ENCODE data around the gene TXNRD1. TPM values are rescaled to one million over a fixed set of nuclear protein-coding genes. Genes with fewer than 3 reads are reported as not detected.
"Not testable (repeated sequence)": the region's sequence is repeated elsewhere in the genome, so short reads cannot be mapped to it uniquely, and the experiment has no call there.

TXNRD1 gene
- total RNA-seq, 2 donors from 2014 or later, result 35.9 to 36.6 TPM

- intact Hi-C loops (cut with DNase I), result no loop called here
- Histone ChIP-seq H3K27ac (no peak overlapping the region), H3K27me3 (no peaks in the 10 kb centered on the region), H3K4me1 (no peaks in the 10 kb centered on the region), H3K9me3 (no peaks in the 10 kb centered on the region), H3K36me3 (replicated peaks in 1 of 2; ENCODE audit: insufficient read depth in 1 of 2, low read depth in 2 of 2) (peaks cover 6 to 24% of the 10 kb centered on the region in 2 donors), H3K4me3 (no peak overlapping the region)
- DNase-seq, result no peak
- 69 to 94% methylated on average over 1 of the region's 1 CpG for WGBS, 2 donors
- TF ChIP-seq CTCF (IDR thresholded peaks at IDR 0.05) (no peak), POLR2A (IDR thresholded peaks at IDR 0.05) (no peak)
- ATAC-seq, result no peak
Measured at GRCh38 chr12:104319918-104320626, 104.5 kb downstream of the TXNRD1 start.

- intact Hi-C loops (cut with DNase I), result no loop called here
- Histone ChIP-seq H3K27ac (no peak overlapping the region), H3K4me1 (no peaks in the 10 kb centered on the region), H3K36me3 (replicated peaks in 1 of 2; ENCODE audit: insufficient read depth in 1 of 2, low read depth in 2 of 2) (peaks cover 6 to 28% of the 10 kb centered on the region in 2 donors), H3K9me3 (no peaks in the 10 kb centered on the region), H3K27me3 (no peaks in the 10 kb centered on the region), H3K4me3 (no peak overlapping the region)
- no peak for DNase-seq
- ATAC-seq, result no peak
- no peak for TF ChIP-seq POLR2A (IDR thresholded peaks at IDR 0.05)
- TF ChIP-seq CTCF (IDR thresholded peaks at IDR 0.05), result no peak
Measured at GRCh38 chr12:104320627-104321024, 105.0 kb downstream of the TXNRD1 start.

GRCh38 chr12:104321949-104322348 lies 106.4 kb downstream of the TXNRD1 start:
- Histone ChIP-seq H3K4me3 (no peak overlapping the region), H3K27me3 (no peaks in the 10 kb centered on the region), H3K36me3 (replicated peaks in 1 of 2; ENCODE audit: insufficient read depth in 1 of 2, low read depth in 2 of 2) (peaks cover 6 to 28% of the 10 kb centered on the region in 2 donors), H3K27ac (no peak overlapping the region), H3K9me3 (no peaks in the 10 kb centered on the region), H3K4me1 (no peaks in the 10 kb centered on the region)
- no peak for DNase-seq
- intact Hi-C loops (cut with DNase I), result no loop called here
- no peak for TF ChIP-seq CTCF (IDR thresholded peaks at IDR 0.05)
- TF ChIP-seq POLR2A (IDR thresholded peaks at IDR 0.05), result no peak
- 88 to 94% methylated on average over 1 of the region's 1 CpG for WGBS, 2 donors
- no peak for ATAC-seq

- peaks cover 8 to 32% of the 10 kb centered on the region in 2 donors for H3K36me3 ChIP-seq (replicated peaks in 1 of 2; ENCODE audit: insufficient read depth in 1 of 2, low read depth in 2 of 2)
- H3K4me3 ChIP-seq; H3K4me1 ChIP-seq; H3K27ac ChIP-seq; ATAC-seq; intact Hi-C loops (cut with DNase I); DNase-seq; H3K27me3 ChIP-seq; H3K9me3 ChIP-seq: not testable (repeated sequence)
- WGBS, 2 donors, result 96 to 100% methylated on average over 2 of the region's 2 CpGs
Measured at GRCh38 chr12:104322533-104322932, 107.0 kb downstream of the TXNRD1 start.

- no peaks in the 10 kb centered on the region for H3K27me3 ChIP-seq
- TF ChIP-seq CTCF (IDR thresholded peaks at IDR 0.05), result no peak
- no peak for TF ChIP-seq POLR2A (IDR thresholded peaks at IDR 0.05)
- H3K4me3 ChIP-seq, result no peak overlapping the region
- DNase-seq, result no peak
- no peaks in the 10 kb centered on the region for H3K4me1 ChIP-seq
- WGBS, 2 donors, result 95 to 100% methylated on average over 1 of the region's 1 CpG
- intact Hi-C loops (cut with DNase I), result no loop called here
- H3K27ac ChIP-seq, result no peak overlapping the region
- no peak for ATAC-seq
- peaks cover 11 to 34% of the 10 kb centered on the region in 2 donors for H3K36me3 ChIP-seq (replicated peaks in 1 of 2; ENCODE audit: insufficient read depth in 1 of 2, low read depth in 2 of 2)
- no peaks in the 10 kb centered on the region for H3K9me3 ChIP-seq
Measured at GRCh38 chr12:104323899-104324298, 108.3 kb downstream of the TXNRD1 start.

GRCh38 chr12:104328278-104328677 lies 112.7 kb downstream of the TXNRD1 start:
- ATAC-seq; H3K27ac ChIP-seq; H3K4me1 ChIP-seq; H3K27me3 ChIP-seq; DNase-seq; intact Hi-C loops (cut with DNase I); H3K4me3 ChIP-seq; H3K9me3 ChIP-seq: not testable (repeated sequence)
- WGBS, 2 donors, result 88 to 96% methylated on average over 6 of the region's 6 CpGs
- H3K36me3 ChIP-seq (replicated peaks in 1 of 2; ENCODE audit: insufficient read depth in 1 of 2, low read depth in 2 of 2), result peaks cover 5 to 14% of the 10 kb centered on the region in 2 donors

Measured in body of pancreas (tissue), 4 donors.